ENCODE data around the gene MGAT5B.

MGAT5B gene

DNA sequence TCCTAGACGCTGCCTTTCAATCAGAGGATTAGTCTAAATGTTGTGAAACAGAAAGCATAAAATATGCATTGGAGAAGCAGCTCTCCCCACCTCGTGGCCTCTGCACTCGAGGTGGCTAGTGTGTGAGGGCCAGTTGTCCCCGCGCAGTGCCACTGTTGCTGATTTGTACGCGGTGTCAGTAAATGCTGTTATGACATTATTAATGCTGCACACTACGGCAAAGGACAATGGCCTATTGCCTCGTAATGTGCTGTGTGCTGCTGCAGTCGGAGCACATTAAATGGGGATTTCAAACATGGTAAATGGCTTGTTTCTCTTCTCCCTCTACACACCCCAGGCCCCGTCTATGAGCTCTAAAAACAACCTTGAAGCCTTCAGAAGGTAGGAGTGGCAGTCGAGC is 5.7 kb upstream of the MGAT5B start:
- in situ Hi-C loops (cut with MboI; ENCODE audit: low sequenced_read_pairs) = no loop called here
- H3K4me1 ChIP-seq = peaks cover 2% of the 10 kb centered on the region; the same call in 1 of the 2 replicates
- no peaks in the 10 kb centered on the region for H3K36me3 ChIP-seq (replicated peaks)
- no peak for DNase-seq (ENCODE audit: low spot score in 2 of 2)
- H3K9me3 ChIP-seq = no peaks in the 10 kb centered on the region
- H3K27me3 ChIP-seq (ENCODE audit: low read depth) = no peaks in the 10 kb centered on the region
- H3K4me3 ChIP-seq = no peak overlapping the region

DNA sequence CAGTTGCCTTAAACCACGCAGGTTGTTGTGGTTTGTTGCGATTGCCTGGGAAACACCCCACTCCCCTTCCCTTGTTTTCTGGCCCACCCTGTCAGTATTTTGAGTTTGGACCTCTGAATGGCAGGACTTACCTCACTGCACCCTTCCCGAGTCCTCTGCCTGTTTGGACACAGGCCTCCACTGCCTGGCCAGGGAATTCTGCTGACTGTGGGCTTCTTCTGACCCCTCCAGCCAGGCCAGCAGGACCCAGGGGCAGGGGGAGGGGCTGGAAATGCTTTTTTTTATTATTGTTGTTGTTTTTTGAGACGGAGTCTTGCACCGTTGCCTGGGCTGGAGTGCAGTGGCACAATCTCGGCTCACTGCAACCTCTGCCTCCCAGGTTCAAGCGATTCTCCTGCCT is 4.2 kb upstream of the MGAT5B start:
- in situ Hi-C loops (cut with MboI; ENCODE audit: low sequenced_read_pairs) = no loop called here

DNA sequence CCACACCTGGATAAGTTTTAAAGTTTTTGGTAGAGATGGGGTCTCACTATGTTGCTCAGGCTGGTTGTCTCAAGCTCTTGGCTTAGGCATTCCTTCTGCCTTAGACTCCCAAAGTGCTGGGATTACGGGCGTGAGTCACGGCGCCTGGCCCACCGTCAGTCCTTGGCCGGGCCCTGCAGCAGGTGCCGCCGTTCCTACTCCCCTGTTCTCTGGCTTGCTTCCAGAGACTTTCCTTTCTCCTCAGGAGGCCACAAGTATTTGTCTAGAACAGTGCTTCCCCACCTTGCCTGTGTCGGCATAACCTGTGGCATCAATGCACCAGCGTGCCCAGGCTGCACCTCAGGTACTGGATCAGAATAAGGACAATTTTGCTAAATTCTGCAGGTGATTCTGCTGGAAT is 3.0 kb upstream of the MGAT5B start:
- H3K27me3 ChIP-seq (ENCODE audit: low read depth) = no peaks in the 10 kb centered on the region
- H3K4me3 ChIP-seq = no peak overlapping the region
- H3K36me3 ChIP-seq (replicated peaks) = no peaks in the 10 kb centered on the region
- H3K9me3 ChIP-seq = no peaks in the 10 kb centered on the region
- in situ Hi-C loops (cut with MboI; ENCODE audit: low sequenced_read_pairs) = loop anchor here (5.0 kb wide), 1 partner anchor 192 kb away; no protein-coding TSS in a partner anchor
- H3K4me1 ChIP-seq = peaks cover 2% of the 10 kb centered on the region
- no peak for DNase-seq (ENCODE audit: low spot score in 2 of 2)

More for the DNA sequence above, 4.2 kb upstream of the MGAT5B start:
- Histone ChIP-seq H3K9me3 (no peaks in the 10 kb centered on the region), H3K27me3 (ENCODE audit: low read depth) (no peaks in the 10 kb centered on the region), H3K4me1 (peaks cover 2% of the 10 kb centered on the region), H3K36me3 (replicated peaks) (no peaks in the 10 kb centered on the region), H3K4me3 (no peak overlapping the region)
- no peak for DNase-seq (ENCODE audit: low spot score in 2 of 2)

DNA sequence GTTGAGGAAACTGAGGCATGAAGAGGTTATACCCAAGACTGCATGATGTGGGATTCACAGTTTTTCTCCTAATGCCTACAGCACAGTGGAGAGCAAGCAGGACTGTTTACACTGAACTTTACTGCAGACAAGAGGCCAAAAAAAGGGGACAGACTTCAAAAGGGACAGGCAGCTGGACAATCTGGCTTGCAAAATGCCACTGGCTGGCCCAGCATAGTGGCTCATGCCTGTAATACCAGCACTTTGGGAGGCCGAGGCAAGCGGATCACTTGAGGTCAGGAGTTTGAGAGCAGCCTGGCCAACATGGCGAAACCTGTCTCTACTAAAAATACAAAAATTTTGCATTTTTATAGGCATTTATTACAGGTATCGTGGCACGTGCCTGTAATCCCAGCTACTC is 2.0 kb upstream of the MGAT5B start:
- H3K27me3 ChIP-seq (ENCODE audit: low read depth) = no peaks in the 10 kb centered on the region
- H3K9me3 ChIP-seq = no peaks in the 10 kb centered on the region
- peaks cover 2% of the 10 kb centered on the region for H3K4me1 ChIP-seq
- in situ Hi-C loops (cut with MboI; ENCODE audit: low sequenced_read_pairs) = loop anchor here (5.0 kb wide), 1 partner anchor 191 kb away; no protein-coding TSS in a partner anchor
- no peak overlapping the region for H3K4me3 ChIP-seq
- no peaks in the 10 kb centered on the region for H3K36me3 ChIP-seq (replicated peaks)
- no peak for DNase-seq (ENCODE audit: low spot score in 2 of 2)

DNA sequence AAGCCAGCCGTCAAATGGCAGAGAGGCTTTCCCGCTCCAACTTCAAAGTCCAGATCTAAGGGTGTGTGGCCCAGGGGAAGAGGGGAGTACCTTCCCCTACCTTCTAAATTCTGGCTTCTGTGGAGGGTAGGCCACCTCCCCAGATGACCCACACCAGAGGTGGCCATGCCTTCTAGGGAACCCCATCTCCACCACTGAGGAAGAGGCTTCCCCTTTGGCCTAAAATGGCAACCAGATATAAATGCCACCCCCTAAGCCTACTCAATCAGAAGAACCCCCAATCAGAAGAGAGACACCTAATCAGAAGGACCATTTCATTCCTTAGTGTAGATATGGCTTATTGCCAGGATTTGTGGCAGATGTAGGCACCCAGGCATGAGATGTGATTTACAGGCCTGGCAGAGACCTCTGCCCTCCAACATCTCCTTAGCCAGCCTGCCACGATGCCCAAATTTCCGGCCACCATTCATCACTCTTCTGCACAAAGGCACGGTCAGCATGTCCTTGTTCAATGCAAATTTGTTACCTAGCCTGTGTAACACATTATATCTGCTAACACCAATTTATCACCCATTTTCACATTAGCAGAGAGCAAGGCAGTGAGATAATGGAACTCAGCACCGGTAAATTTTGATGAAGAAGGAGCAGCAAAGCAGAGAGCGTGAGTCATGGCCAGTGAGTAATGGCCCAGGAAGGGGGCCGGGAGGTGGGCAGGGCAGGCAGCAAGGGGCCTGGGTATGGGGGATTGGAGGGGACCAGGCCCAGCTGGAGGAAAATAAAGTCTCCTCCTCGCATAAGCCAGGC is 1.2 kb upstream of the MGAT5B start:
- in situ Hi-C loops (cut with MboI; ENCODE audit: low sequenced_read_pairs) = loop anchor here (5.0 kb wide), 1 partner anchor 190 kb away; no protein-coding TSS in a partner anchor
- no peak for DNase-seq (ENCODE audit: low spot score in 2 of 2)
- no peaks in the 10 kb centered on the region for H3K36me3 ChIP-seq (replicated peaks)
- H3K4me1 ChIP-seq = peaks cover 2% of the 10 kb centered on the region
- no peaks in the 10 kb centered on the region for H3K27me3 ChIP-seq (ENCODE audit: low read depth)
- no peaks in the 10 kb centered on the region for H3K9me3 ChIP-seq
- no peak overlapping the region for H3K4me3 ChIP-seq

DNA sequence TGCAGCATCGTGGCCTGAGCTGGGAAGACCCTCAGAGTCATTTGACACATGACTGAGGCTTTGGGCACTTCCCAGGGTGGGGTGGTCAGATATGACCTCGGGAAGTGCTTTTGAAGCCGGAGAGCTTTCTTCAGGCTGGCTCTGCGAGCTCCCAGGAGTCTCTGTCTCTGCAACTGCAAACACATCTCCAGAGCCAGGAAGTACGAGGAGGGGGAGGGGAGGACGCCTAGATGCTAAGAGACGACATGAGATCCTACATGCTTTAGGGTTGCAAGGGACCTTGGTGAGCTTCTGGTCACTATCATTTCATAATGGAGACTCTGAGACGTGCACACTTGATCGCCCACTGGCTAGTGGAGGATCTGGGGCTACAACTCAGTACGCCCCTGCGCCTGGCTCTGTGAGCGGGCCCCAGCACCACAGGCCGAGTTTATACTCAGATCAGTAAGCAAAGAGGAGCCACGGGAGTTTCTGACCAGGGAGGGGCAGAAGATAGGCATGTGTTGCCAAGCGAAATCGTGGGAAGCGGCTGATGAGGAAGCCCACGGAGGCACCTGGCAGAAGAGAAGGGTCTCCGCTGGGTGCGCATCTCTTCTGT is 527 bp upstream of the MGAT5B start:
- DNase-seq (ENCODE audit: low spot score in 2 of 2) = no peak
- Histone ChIP-seq H3K4me3 (no peak overlapping the region), H3K27me3 (ENCODE audit: low read depth) (no peaks in the 10 kb centered on the region), H3K4me1 (no peaks in the 10 kb centered on the region; the same call in 1 of the 2 replicates), H3K36me3 (replicated peaks) (no peaks in the 10 kb centered on the region), H3K9me3 (no peaks in the 10 kb centered on the region)
- in situ Hi-C loops (cut with MboI; ENCODE audit: low sequenced_read_pairs) = loop anchor here (5.0 kb wide), 1 partner anchor 190 kb away; no protein-coding TSS in a partner anchor

DNA sequence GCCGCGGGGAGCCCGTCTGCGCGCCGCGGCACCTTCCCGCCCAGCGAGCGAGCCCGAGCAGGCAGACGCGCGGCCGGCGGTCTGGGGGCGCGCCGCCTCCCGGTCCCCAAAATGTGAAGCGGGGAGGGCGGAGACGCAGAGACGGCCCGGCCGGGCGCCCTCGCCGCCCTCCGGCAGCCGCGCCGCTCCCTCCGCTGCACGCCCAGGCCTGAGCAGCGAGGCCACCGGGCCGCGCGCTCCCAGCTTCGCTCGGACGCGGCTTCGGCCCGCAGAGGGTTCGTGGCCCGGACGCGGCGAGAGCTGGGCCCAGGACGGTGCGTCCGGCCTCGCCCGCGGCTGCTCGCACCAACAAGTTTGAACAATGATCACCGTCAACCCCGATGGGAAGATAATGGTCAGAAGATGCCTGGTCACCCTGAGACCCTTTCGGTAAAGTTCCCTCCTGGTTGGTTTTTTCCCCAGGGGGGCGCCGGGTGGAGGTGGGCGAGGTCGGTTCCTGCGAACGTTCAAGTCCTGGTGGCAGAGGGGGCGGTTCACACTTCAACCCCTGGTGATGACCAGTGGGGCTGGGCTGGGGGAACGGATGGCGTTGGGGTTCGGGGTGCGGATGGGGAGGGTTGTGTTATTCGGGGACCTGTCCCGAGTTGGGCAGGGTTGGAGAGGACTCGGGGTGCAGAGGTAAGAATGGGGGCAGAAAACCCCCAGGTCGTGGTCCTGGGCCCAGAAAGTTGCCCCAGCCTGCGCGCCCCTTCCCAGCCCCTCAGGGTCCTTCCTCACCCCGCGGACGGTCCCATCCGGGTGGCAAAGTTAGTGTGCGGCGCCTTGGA is 678 bp downstream of the MGAT5B start:
- peak in 1 of 2 experiments; percentile 26 for DNase-seq (ENCODE audit: low spot score in 2 of 2)
- Histone ChIP-seq H3K27me3 (ENCODE audit: low read depth) (no peaks in the 10 kb centered on the region), H3K36me3 (replicated peaks) (no peaks in the 10 kb centered on the region), H3K4me1 (no peaks in the 10 kb centered on the region; the same call in 1 of the 2 replicates), H3K4me3 (peak overlapping the region; percentile 33), H3K9me3 (no peaks in the 10 kb centered on the region)
- in situ Hi-C loops (cut with MboI; ENCODE audit: low sequenced_read_pairs) = loop anchor here (5.0 kb wide), 1 partner anchor 188 kb away; no protein-coding TSS in a partner anchor

DNA sequence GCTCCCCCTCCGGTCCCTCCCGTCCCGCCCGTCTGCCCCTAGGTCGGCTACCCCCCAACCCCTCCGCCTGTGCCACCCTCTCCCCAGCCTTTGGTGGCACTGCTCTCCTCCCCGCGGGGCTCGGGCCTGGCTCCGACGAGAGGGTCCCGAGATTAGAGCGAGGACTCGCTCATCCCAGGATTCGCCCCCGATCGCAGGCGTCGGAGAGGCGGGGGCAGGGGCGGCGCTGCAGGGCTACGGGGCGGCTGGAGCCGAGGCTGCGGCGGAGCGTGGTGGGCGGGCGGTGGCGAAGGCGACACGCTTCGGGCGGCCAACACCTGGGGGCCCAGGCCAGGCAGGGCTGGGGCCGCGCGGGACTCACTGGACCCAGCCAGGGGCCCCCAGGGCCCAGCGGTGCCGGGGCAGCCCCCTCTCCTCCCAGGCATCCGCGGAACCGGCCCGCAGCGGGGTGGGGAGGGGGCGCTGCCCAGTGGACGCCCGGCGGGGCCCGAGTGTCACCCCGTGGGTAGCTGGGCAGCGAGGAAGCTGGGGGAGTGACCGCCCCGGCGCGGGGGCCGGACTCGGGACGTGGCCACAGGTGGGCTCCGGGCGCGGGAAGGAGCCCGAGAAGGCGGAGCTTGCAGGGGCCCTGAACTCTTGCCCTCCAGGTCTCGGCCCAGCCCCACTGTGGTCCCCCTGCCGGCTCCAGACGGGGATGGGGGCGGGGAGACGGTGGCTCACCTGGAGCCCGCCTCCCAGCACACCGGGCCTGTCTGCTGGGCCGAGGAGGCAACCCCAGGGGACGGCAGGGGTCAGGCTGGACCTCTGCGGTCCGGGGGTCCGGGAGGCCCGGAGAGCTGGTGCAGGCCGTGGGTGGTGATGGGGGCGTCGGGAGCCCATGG is 1.5 kb downstream of the MGAT5B start:
- in situ Hi-C loops (cut with MboI; ENCODE audit: low sequenced_read_pairs) = loop anchor here (5.0 kb wide), 1 partner anchor 188 kb away; no protein-coding TSS in a partner anchor
- Histone ChIP-seq H3K4me3 (peak overlapping the region; percentile 33), H3K9me3 (no peaks in the 10 kb centered on the region), H3K4me1 (no peaks in the 10 kb centered on the region; the same call in 1 of the 2 replicates), H3K36me3 (replicated peaks) (no peaks in the 10 kb centered on the region), H3K27me3 (ENCODE audit: low read depth) (no peaks in the 10 kb centered on the region)
- peak in 1 of 2 experiments; percentile 24 for DNase-seq (ENCODE audit: low spot score in 2 of 2)

DNA sequence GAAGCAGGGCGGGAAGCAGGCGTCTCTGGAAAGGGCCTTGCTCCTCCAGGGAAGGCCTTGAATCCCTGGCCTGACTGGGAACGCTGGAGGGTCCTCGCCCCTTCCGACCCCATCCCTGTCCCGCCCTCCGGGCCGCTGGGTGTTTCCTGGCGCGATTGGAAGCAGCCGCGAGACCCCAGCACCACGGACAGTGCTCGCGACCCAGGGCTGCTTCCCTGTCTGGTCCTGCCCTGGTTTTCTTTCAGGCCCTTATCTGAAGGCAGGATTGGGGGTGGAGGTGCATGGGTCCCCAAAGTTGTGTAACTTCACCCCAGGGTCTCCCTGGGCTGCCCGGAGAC is 2.1 kb downstream of the MGAT5B start:
- Histone ChIP-seq H3K27me3 (ENCODE audit: low read depth) (no peaks in the 10 kb centered on the region), H3K9me3 (no peaks in the 10 kb centered on the region), H3K4me1 (no peaks in the 10 kb centered on the region; the same call in 1 of the 2 replicates), H3K4me3 (no peak overlapping the region), H3K36me3 (replicated peaks) (no peaks in the 10 kb centered on the region)
- peak in 1 of 2 experiments; percentile 24 for DNase-seq (ENCODE audit: low spot score in 2 of 2)
- in situ Hi-C loops (cut with MboI; ENCODE audit: low sequenced_read_pairs) = no loop called here

DNA sequence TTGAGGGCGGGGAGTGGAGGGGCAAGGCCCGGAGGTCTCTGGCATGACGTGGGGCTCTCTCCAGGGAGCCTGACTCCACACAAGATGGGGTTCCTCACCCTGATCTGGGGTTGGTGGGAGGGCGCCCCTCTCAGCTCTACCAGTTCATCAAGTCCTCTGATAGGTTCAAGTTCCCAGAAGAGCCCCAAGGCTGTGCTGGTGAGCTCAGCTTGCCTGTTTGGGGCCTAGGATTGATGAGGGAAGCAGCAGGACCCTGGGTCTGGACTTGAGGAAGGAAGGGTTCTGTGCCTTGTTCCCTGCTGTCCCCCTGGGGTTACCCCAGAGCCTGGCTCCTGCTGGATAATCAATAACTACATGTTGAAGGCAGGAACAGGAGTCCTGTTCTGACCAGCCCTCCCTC is 3.5 kb downstream of the MGAT5B start:
- Histone ChIP-seq H3K4me3 (no peak overlapping the region), H3K9me3 (no peaks in the 10 kb centered on the region), H3K36me3 (replicated peaks) (no peaks in the 10 kb centered on the region), H3K27me3 (ENCODE audit: low read depth) (no peaks in the 10 kb centered on the region), H3K4me1 (no peaks in the 10 kb centered on the region; the same call in 1 of the 2 replicates)
- no peak for DNase-seq (ENCODE audit: low spot score in 2 of 2)
- in situ Hi-C loops (cut with MboI; ENCODE audit: low sequenced_read_pairs) = no loop called here

DNA sequence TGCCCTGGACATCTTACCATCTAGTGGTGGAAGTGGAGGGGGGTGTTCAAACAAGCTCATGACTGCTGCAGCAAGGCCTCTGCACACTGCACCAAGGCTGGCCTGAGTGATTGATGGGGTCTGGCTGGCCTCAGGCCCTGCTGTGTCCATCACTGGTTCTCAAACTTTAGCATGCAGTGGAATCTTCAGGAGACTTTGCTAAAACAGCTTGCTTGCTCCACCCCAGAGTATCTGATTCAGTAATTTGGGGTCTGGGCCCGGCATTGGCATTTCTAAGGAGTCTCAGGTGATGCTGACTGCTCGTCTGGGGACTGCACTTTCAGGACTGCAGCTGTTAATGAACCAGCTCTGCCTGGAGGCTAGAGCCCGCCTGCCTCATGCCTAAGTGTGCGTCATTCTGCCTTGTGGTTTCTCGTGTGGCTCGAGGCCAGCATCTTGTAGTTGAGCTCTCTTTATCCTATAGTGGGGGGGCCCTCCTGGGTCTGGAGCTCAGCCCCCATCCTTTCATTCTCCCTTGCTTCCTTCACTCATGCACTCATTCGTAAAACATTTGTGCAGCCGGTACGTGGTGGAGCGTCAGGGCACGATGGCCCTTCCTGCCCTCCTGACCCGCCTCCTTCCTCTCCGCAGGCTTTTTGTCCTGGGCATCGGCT is 4.1 kb downstream of the MGAT5B start:
- Histone ChIP-seq H3K9me3 (no peaks in the 10 kb centered on the region), H3K27me3 (ENCODE audit: low read depth) (no peaks in the 10 kb centered on the region), H3K4me3 (no peak overlapping the region), H3K36me3 (replicated peaks) (no peaks in the 10 kb centered on the region), H3K4me1 (no peaks in the 10 kb centered on the region; the same call in 1 of the 2 replicates)
- in situ Hi-C loops (cut with MboI; ENCODE audit: low sequenced_read_pairs) = no loop called here
- no peak for DNase-seq (ENCODE audit: low spot score in 2 of 2)

DNA sequence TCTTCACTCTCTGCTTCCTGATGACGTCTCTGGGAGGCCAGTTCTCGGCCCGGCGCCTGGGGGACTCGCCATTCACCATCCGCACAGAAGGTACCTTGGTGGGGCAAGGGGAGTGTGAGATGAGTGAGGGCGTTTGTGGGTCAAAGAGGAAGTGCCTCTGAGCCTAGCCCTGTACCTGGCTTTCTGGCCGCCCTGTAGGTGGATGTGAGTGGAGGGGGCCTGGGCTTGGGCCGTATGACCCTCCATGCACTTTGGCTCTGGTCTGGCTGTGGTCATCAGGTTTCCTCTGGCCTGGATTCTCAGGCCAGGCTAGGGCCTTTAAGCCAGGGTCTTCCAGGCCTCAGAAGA is 4.6 kb downstream of the MGAT5B start:
- no peaks in the 10 kb centered on the region; the same call in 1 of the 2 replicates for H3K4me1 ChIP-seq
- DNase-seq (ENCODE audit: low spot score in 2 of 2) = no peak
- H3K27me3 ChIP-seq (ENCODE audit: low read depth) = no peaks in the 10 kb centered on the region
- no peaks in the 10 kb centered on the region for H3K36me3 ChIP-seq (replicated peaks)
- in situ Hi-C loops (cut with MboI; ENCODE audit: low sequenced_read_pairs) = no loop called here
- no peaks in the 10 kb centered on the region for H3K9me3 ChIP-seq
- no peak overlapping the region for H3K4me3 ChIP-seq

Data from HAP-1 (cell line).